Spleen (tissue), 7 donors: ENCODE data around the gene PAPPA.

Experiments used
- CTCF ChIP-seq, 11 experiments: fragments of 200-600 bp in 7 of 11; fragments of 450-650 bp in 4 of 11; sonication (generic) in 4 of 11; IDR thresholded peaks in 8 of 11; conservative IDR thresholded peaks in 3 of 11; 1 replicate in 7 of 11; 2 replicates in 4 of 11; pipeline versions ENCODE4 v1.4.0 to v1.8.0; 2016 to 2021; ENCODE audit warnings: antibody characterized with exemption in 11 of 11, inconsistent platforms in 4 of 11, mild to moderate bottlenecking in 1 of 11
- POLR2A ChIP-seq, 3 donors: fragments of 450-650 bp; IDR thresholded peaks; one replicate each; pipeline ENCODE4 v1.5.1; 2017; ENCODE audit warnings: antibody characterized with exemption in 3 of 3, mild to moderate bottlenecking in 1 of 3
- POLR2AphosphoS5 ChIP-seq, 3 donors: sonication (generic); formaldehyde crosslinking; IDR thresholded peaks; one replicate each; pipeline ENCODE4 v1.5.1; 2017; ENCODE audit warnings: antibody characterized with exemption in 3 of 3
- donor health status: DM: no; HTN: no; CAD: no; lungs with moderate emphysema.
- donor health status: DM: no; HTN: no; CAD: no.
- donor health status: DM: no; HTN: no; CAD: no.

GRCh38 chr9:116298878-116299391 lies 145.3 kb downstream of the PAPPA start:
- no peak for TF ChIP-seq CTCF (IDR thresholded peaks at IDR 0.05 in 8 of 11, conservative IDR thresholded peaks at IDR 0.05 in 3 of 11)
- TF ChIP-seq POLR2AphosphoS5 (IDR thresholded peaks at IDR 0.05), result no peak
- no peak for TF ChIP-seq POLR2A (IDR thresholded peaks at IDR 0.05)
